ENCODE measurements around the gene ST6GALNAC5.

- TF ChIP-seq EZH2 (conservative IDR thresholded peaks at IDR 0.05; ENCODE audit: low read depth, low read length) (no peak), YEATS2 (CRISPR knock-in tag; IDR thresholded peaks at IDR 0.05; ENCODE audit: borderline replicate concordance) (no peak), NBN (conservative IDR thresholded peaks at IDR 0.05) (no peak)
Measured at GRCh38 chr1:77095236-77095635, 228.0 kb downstream of the ST6GALNAC5 start.

Data from HepG2 (cell line).